ENCODE data around the gene ARPC2. TPM values are rescaled to one million over a fixed set of nuclear protein-coding genes. Genes with fewer than 3 reads are reported as not detected.

Gene ARPC2
- polyA plus RNA-seq, 1 donor from 2014 or later = 167 TPM

DNA sequence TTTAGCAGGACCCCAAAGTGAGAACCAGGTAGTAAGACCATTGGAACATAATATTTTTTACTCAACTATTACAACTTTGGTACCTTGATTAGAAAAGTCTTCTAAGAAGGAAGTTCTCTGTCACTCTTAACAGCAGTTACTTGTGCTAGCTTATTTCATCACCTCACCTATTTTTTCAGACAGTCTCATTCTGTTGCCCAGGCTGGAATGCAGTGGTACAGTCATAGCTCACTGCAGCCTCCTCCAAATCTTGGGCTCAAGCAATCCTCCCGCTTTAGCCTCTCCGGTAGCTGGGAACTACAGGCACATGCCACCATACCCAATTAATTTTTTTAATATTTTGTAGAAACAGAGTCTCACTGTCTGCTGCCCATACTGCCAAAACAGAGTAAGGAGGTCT, 18.0 kb downstream of the ARPC2 start:
- peaks cover 16% of the 10 kb centered on the region for H3K36me3 ChIP-seq (ENCODE audit: insufficient read depth, low read length)
- no peak overlapping the region for H3K9ac ChIP-seq (ENCODE audit: low read length)
- H2AFZ ChIP-seq (ENCODE audit: low read depth, low read length) = no peak overlapping the region
- no peak for TF ChIP-seq CTCF (IDR thresholded peaks at IDR 0.05; ENCODE audit: poor library complexity, severe bottlenecking)
- TF ChIP-seq TAF1 (IDR thresholded peaks at IDR 0.05; ENCODE audit: low read depth) = no peak
- TF ChIP-seq SMC3 (conservative IDR thresholded peaks at IDR 0.05; ENCODE audit: poor library complexity) = no peak
- no peak for TF ChIP-seq MXI1 (conservative IDR thresholded peaks at IDR 0.05; ENCODE audit: poor library complexity, severe bottlenecking)
- TF ChIP-seq RAD21 (conservative IDR thresholded peaks at IDR 0.05) = no peak
- TF ChIP-seq POLR2AphosphoS5 (IDR thresholded peaks at IDR 0.05) = no peak
- no peak for TF ChIP-seq REST (IDR thresholded peaks at IDR 0.05; ENCODE audit: borderline replicate concordance)
- TF ChIP-seq EP300 (conservative IDR thresholded peaks at IDR 0.05; ENCODE audit: poor library complexity, severe bottlenecking) = no peak
- no peak for TF ChIP-seq EZH2 (IDR thresholded peaks at IDR 0.05; ENCODE audit: borderline replicate concordance, insufficient read depth, low read length, poor library complexity, severe bottlenecking)
- H3K9me3 ChIP-seq (ENCODE audit: low read length) = no peaks in the 10 kb centered on the region
- no peaks in the 10 kb centered on the region for H3K27me3 ChIP-seq (ENCODE audit: insufficient read depth, low read depth, low read length)
- H4K20me1 ChIP-seq (ENCODE audit: insufficient read depth) = no peaks in the 10 kb centered on the region
- H3K79me2 ChIP-seq (replicated peaks; ENCODE audit: insufficient read depth, low read length) = no peaks in the 10 kb centered on the region
- no peak overlapping the region for H3K4me3 ChIP-seq (ENCODE audit: low read length)
- no peak overlapping the region for H3K4me2 ChIP-seq (ENCODE audit: low read length)
- no peaks in the 10 kb centered on the region for H3F3A ChIP-seq (ENCODE audit: insufficient read depth, low read length, poor library complexity, severe bottlenecking)
- no peak overlapping the region for H3K27ac ChIP-seq (ENCODE audit: low read length)
- no peaks in the 10 kb centered on the region for H3K9me2 ChIP-seq (ENCODE audit: insufficient read depth, low read length)

DNA sequence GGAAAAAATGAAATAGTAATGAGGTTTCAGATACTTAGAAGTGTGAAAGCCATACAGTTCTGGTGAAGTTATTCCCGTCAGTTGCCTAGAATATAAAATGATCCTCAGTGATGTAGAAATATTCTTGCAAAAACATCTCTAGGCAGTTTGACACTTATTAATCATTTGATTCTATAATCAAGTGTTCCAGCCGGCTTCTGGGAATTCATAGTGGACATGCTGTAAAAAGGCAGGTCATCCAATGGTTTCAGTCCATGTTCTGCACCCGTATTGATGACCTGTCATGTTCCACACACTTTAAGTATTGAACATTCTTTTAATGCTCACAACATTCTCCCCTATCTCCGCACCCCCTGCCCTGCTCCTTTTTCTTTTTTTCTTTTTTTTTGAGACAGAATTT, 19.8 kb downstream of the ARPC2 start:
- no peaks in the 10 kb centered on the region for H3K79me2 ChIP-seq (replicated peaks; ENCODE audit: insufficient read depth, low read length)
- H3K36me3 ChIP-seq (ENCODE audit: insufficient read depth, low read length) = peaks cover 16% of the 10 kb centered on the region

More for the DNA sequence above, 19.8 kb downstream of the ARPC2 start:
- Histone ChIP-seq H4K20me1 (ENCODE audit: insufficient read depth) (no peaks in the 10 kb centered on the region), H3K9me2 (ENCODE audit: insufficient read depth, low read length) (no peaks in the 10 kb centered on the region), H2AFZ (ENCODE audit: low read depth, low read length) (no peak overlapping the region), H3F3A (ENCODE audit: insufficient read depth, low read length, poor library complexity, severe bottlenecking) (no peaks in the 10 kb centered on the region), H3K27me3 (ENCODE audit: insufficient read depth, low read depth, low read length) (no peaks in the 10 kb centered on the region), H3K4me2 (ENCODE audit: low read length) (no peak overlapping the region), H3K9me3 (ENCODE audit: low read length) (no peaks in the 10 kb centered on the region), H3K9ac (ENCODE audit: low read length) (no peak overlapping the region), H3K27ac (ENCODE audit: low read length) (no peak overlapping the region), H3K4me3 (ENCODE audit: low read length) (no peak overlapping the region)
- TF ChIP-seq SMC3 (conservative IDR thresholded peaks at IDR 0.05; ENCODE audit: poor library complexity) (no peak), RAD21 (conservative IDR thresholded peaks at IDR 0.05) (no peak), CTCF (IDR thresholded peaks at IDR 0.05; ENCODE audit: poor library complexity, severe bottlenecking) (no peak), TAF1 (IDR thresholded peaks at IDR 0.05; ENCODE audit: low read depth) (no peak), POLR2AphosphoS5 (IDR thresholded peaks at IDR 0.05) (no peak), REST (IDR thresholded peaks at IDR 0.05; ENCODE audit: borderline replicate concordance) (no peak), MXI1 (conservative IDR thresholded peaks at IDR 0.05; ENCODE audit: poor library complexity, severe bottlenecking) (no peak), EP300 (conservative IDR thresholded peaks at IDR 0.05; ENCODE audit: poor library complexity, severe bottlenecking) (no peak), EZH2 (IDR thresholded peaks at IDR 0.05; ENCODE audit: borderline replicate concordance, insufficient read depth, low read length, poor library complexity, severe bottlenecking) (no peak)
